Erythroblast (primary cell): ENCODE results near the gene DNAH2.

ENCODE experiments used
- DNase-seq, 2 experiments: peaks; one replicate each; lab custom pipeline; 2025; lab: John Stamatoyannopoulos, UW
- GATA1 ChIP-seq: IDR thresholded peaks from 2 replicates; pipeline ENCODE4 v1.6.1; 2011; ENCODE audit warnings: low read depth, mild to moderate bottlenecking, control low read depth, low read length, moderate library complexity
- POLR2A ChIP-seq: IDR thresholded peaks from 2 replicates; pipeline ENCODE4 v1.6.1; 2011; ENCODE audit warnings: mild to moderate bottlenecking, low read length

The DNAH2 gene

GRCh38 chr17:7850701-7851437, 133.3 kb downstream of the DNAH2 start:
- no peak for DNase-seq
- TF ChIP-seq POLR2A (no peak), GATA1 (no peak)

GRCh38 chr17:7851438-7852261, 134.1 kb downstream of the DNAH2 start:
- no peak for TF ChIP-seq GATA1
- TF ChIP-seq POLR2A: peak; percentile 39

GRCh38 chr17:7852262-7852670, 134.7 kb downstream of the DNAH2 start:
- peak in 1 of 2 experiments; percentile 49 for DNase-seq
- no peak for TF ChIP-seq POLR2A
- TF ChIP-seq GATA1: no peak

More at GRCh38 chr17:7851438-7852261, 134.1 kb downstream of the DNAH2 start:
- DNase-seq: peak; percentile 92 to 96

GRCh38 chr17:7852919-7853690, 135.6 kb downstream of the DNAH2 start:
- no peak for DNase-seq
- no peak for TF ChIP-seq POLR2A
- no peak for TF ChIP-seq GATA1

- TF ChIP-seq GATA1: no peak
- TF ChIP-seq POLR2A: no peak
- DNase-seq: no peak
These were observed 136.1 kb downstream of the DNAH2 start for GRCh38 chr17:7853691-7854038.

- no peak for DNase-seq
- TF ChIP-seq GATA1 (no peak), POLR2A (no peak)
These were observed 136.7 kb downstream of the DNAH2 start for GRCh38 chr17:7854078-7854777.

GRCh38 chr17:7854851-7855659, 137.5 kb downstream of the DNAH2 start, which contains the start of gene TMEM88:
Gene TMEM88, plus strand, starts transcription at chr17:7855066. Its CDS starts 9 bp downstream, at chr17:7855075.
- TF ChIP-seq POLR2A: peak; percentile 22
- no peak for TF ChIP-seq GATA1
- no peak for DNase-seq

- no peak for DNase-seq
- no peak for TF ChIP-seq GATA1
- no peak for TF ChIP-seq POLR2A
These were observed 138.1 kb downstream of the DNAH2 start for GRCh38 chr17:7855660-7856010.

- DNase-seq: peak; percentile 72 to 77
- TF ChIP-seq GATA1: no peak
- no peak for TF ChIP-seq POLR2A
These were observed 138.7 kb downstream of the DNAH2 start for GRCh38 chr17:7856011-7856810.

GRCh38 chr17:7856811-7857712, 139.5 kb downstream of the DNAH2 start, which contains the start of gene NAA38:
Gene NAA38, minus strand, starts transcription at chr17:7857559. Its CDS starts 96 bp downstream, at chr17:7857463.
- TF ChIP-seq GATA1 (no peak), POLR2A (no peak)
- peak; percentile 96 to 99 for DNase-seq
